HUES6 (cell line): ENCODE measurements around the gene VSIG8.

ENCODE experiments used
- H3K27ac ChIP-seq: 2 replicates; pipeline ENCODE4 v1.7.0; 2013; ENCODE audit warnings: low read depth, mild to moderate bottlenecking, low read length, inconsistent platforms
- H3K27me3 ChIP-seq: 2 replicates; pipeline ENCODE4 v1.6.1; 2013; ENCODE audit warnings: low read length; ENCODE audit not compliant: control insufficient read depth, insufficient read depth
- H3K36me3 ChIP-seq: 2 replicates; pipeline ENCODE4 v1.6.1; 2013; ENCODE audit warnings: low read length; ENCODE audit not compliant: control insufficient read depth, insufficient read depth
- H3K4me1 ChIP-seq: 2 replicates; pipeline ENCODE4 v1.6.1; 2013; ENCODE audit warnings: low read length; ENCODE audit not compliant: control insufficient read depth, insufficient read depth
- H3K4me3 ChIP-seq: 2 replicates; pipeline ENCODE4 v1.5.1; 2013; ENCODE audit warnings: low read depth, low read length
- H3K9ac ChIP-seq: one replicate; pipeline ENCODE4 v1.6.1; 2013; ENCODE audit warnings: mild to moderate bottlenecking, low read length
- H3K9me3 ChIP-seq: 2 replicates; pipeline ENCODE4 v1.6.1; 2013; ENCODE audit warnings: low read depth, low read length; ENCODE audit not compliant: control insufficient read depth, insufficient read depth

Gene VSIG8

DNA sequence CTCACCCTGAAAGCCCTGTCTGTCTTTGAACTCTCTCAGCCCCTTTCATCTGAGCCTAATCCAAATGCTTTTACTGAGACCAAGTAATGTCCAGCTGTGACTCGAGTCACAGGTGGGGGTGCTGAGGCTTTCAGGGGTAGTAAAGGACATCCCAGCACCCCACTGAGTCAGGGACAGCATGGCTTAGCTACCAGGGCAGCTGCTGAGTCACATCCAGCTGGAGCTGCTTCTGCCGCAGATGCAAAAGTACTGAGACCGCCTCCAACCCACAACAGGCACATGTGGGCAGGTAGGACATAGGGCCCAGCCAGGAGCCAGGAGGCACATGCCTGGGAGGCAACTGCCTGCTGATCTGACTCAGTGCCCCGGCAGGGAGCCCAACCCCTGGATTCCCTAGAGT is 6.7 kb upstream of the VSIG8 start:
- Histone ChIP-seq H3K9ac (no peak overlapping the region), H3K4me3 (no peak overlapping the region), H3K9me3 (no peaks in the 10 kb centered on the region), H3K27ac (no peak overlapping the region), H3K27me3 (0 out of 2 replicates have a peak, but pooled peaks cover 5% of the 10 kb centered on the region), H3K36me3 (no peaks in the 10 kb centered on the region), H3K4me1 (peaks cover 16% of the 10 kb centered on the region)

- no peak overlapping the region for H3K27ac ChIP-seq
- no peaks in the 10 kb centered on the region for H3K36me3 ChIP-seq
- H3K9ac ChIP-seq: no peak overlapping the region
- H3K9me3 ChIP-seq: no peaks in the 10 kb centered on the region
- no peak overlapping the region for H3K4me3 ChIP-seq
- H3K4me1 ChIP-seq: peaks cover 16% of the 10 kb centered on the region
- H3K27me3 ChIP-seq: 0 out of 2 replicates have a peak, but pooled peaks cover 5% of the 10 kb centered on the region
These were observed 6.3 kb upstream of the VSIG8 start for GRCh38 chr1:159868766-159869165.

DNA sequence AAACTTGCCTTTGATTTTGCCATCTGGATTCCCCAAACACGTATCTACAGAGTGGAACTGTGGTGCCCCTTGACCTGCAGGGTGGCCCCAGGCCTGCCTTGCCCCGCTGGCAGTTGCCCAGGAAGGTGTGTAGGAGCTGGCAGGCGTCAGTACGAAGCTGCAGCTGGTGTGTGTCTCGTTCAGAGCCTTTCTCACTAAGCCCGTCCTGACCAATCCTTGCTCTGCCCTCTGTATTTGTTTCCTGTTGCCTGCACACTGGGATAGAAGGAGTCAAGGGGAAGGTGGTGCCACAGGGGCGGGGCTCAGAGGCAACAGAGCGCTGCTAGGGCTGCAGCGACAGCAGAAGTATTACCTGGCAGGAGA is 5.2 kb upstream of the VSIG8 start:
- H3K27ac ChIP-seq: no peak overlapping the region
- H3K9ac ChIP-seq: no peak overlapping the region
- no peaks in the 10 kb centered on the region for H3K36me3 ChIP-seq
- H3K4me1 ChIP-seq: peaks cover 16% of the 10 kb centered on the region
- no peaks in the 10 kb centered on the region for H3K9me3 ChIP-seq
- 0 out of 2 replicates have a peak, but pooled peaks cover 4% of the 10 kb centered on the region for H3K27me3 ChIP-seq
- no peak overlapping the region for H3K4me3 ChIP-seq

- Histone ChIP-seq H3K4me1 (peaks cover 16% of the 10 kb centered on the region), H3K36me3 (no peaks in the 10 kb centered on the region), H3K9ac (no peak overlapping the region), H3K27me3 (no peaks in the 10 kb centered on the region), H3K9me3 (no peaks in the 10 kb centered on the region), H3K4me3 (no peak overlapping the region), H3K27ac (no peak overlapping the region)
These were observed 4.6 kb upstream of the VSIG8 start for GRCh38 chr1:159866905-159867663.

DNA sequence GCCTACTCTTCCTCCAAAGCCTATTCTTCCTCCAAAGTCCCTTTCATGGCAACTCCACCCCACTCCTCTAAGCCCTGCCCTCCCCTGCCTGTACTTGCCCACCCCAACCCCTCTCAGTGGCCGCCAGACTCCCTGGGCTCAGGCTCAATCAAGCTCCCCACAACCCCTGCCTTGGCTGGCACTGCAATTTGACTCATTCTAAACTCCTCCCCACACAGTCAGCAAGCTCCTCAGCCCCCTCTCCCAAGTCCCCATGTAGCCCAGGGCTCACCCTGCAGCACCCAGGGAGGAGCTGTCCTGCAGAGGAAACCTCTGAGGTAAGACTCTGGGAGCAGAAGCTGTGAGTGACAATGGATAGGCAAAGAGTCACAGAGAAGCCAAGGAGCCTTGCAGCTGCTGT is 3.6 kb upstream of the VSIG8 start:
- H3K9me3 ChIP-seq: no peaks in the 10 kb centered on the region
- no peak overlapping the region for H3K9ac ChIP-seq
- peaks cover 23% of the 10 kb centered on the region for H3K4me1 ChIP-seq
- H3K27ac ChIP-seq: no peak overlapping the region
- peaks cover 9% of the 10 kb centered on the region; the same call in 1 of the 2 replicates for H3K27me3 ChIP-seq
- H3K4me3 ChIP-seq: no peak overlapping the region
- no peaks in the 10 kb centered on the region for H3K36me3 ChIP-seq

DNA sequence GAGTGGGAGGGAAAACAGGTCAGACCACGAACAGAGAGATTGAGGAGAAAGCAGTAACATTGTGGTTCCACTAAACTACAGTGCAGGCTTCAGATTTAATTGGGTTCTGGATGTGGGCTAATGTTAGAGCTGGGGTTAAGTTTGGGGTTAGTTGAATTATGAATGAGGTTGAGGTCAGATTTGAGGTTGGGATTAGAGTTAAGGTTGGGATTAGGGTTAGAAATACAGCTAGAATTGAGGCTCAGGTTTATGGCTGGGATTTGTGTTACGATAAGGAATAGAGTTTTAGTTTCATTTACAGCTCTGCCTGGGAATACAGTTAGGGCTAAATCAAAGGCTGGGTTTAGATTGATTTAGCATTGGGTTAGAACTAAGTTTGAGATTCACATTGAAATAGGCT is 1.8 kb upstream of the VSIG8 start:
- Histone ChIP-seq H3K27me3 (peaks cover 11% of the 10 kb centered on the region; the same call in 1 of the 2 replicates), H3K36me3 (no peaks in the 10 kb centered on the region), H3K9me3 (no peaks in the 10 kb centered on the region), H3K4me3 (no peak overlapping the region), H3K4me1 (peaks cover 19% of the 10 kb centered on the region), H3K27ac (no peak overlapping the region), H3K9ac (no peak overlapping the region)

DNA sequence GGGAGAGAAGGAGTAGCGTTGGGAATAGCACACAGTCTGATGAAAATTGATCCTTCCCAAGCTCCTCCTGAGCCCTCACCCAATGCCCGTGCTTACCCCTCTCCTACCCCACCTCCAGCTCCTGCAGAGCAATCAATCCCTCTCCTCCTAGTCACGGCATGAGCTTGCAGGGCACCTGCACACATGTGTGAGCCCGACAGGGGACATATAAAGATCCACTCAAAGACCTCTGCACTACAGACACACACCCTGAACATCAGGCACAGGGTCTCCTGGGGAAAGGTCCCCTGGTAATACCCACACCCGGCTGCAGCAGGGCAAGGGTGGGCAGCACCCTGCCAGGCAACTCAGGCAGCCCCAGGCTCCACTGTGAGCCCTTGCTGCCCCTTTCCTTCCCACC is 426 bp downstream of the VSIG8 start:
- H3K9me3 ChIP-seq: no peaks in the 10 kb centered on the region
- H3K27ac ChIP-seq: no peak overlapping the region
- H3K9ac ChIP-seq: no peak overlapping the region
- peaks cover 8% of the 10 kb centered on the region; the same call in 1 of the 2 replicates for H3K4me1 ChIP-seq
- H3K4me3 ChIP-seq: no peak overlapping the region
- H3K27me3 ChIP-seq: peaks cover 14% of the 10 kb centered on the region; the same call in 1 of the 2 replicates
- H3K36me3 ChIP-seq: no peaks in the 10 kb centered on the region

- H3K4me3 ChIP-seq: no peak overlapping the region
- no peaks in the 10 kb centered on the region for H3K36me3 ChIP-seq
- peaks cover 22% of the 10 kb centered on the region for H3K27me3 ChIP-seq
These were observed 1.2 kb downstream of the VSIG8 start for GRCh38 chr1:159861218-159861617.

DNA sequence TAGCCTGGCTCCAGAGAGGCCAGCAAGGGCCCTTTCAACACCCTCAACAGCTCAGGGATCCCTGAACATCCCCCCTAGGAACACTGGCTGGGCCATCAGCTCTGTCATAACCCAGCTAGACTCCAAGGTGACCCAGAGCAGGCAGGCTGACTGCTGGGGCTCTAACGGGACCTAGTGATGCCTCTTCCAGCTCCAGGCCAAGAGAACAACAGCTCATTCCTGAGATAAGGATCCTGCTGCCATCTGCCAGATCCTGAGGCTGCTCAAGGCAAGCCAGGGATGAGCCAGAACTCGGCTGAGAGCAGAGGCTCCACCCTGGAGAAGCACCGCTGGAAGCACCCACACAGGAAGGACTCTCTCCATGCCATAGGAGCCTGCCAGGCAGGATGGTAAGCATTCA is 2.0 kb downstream of the VSIG8 start:
- H3K27ac ChIP-seq: no peak overlapping the region
- no peak overlapping the region for H3K4me3 ChIP-seq
- H3K9ac ChIP-seq: no peak overlapping the region
- H3K27me3 ChIP-seq: peaks cover 30% of the 10 kb centered on the region
- H3K36me3 ChIP-seq: no peaks in the 10 kb centered on the region
- H3K4me1 ChIP-seq: peaks cover 8% of the 10 kb centered on the region; the same call in 1 of the 2 replicates
- no peaks in the 10 kb centered on the region for H3K9me3 ChIP-seq

More at GRCh38 chr1:159861218-159861617, 1.2 kb downstream of the VSIG8 start:
- no peak overlapping the region for H3K9ac ChIP-seq
- no peak overlapping the region for H3K27ac ChIP-seq
- no peaks in the 10 kb centered on the region for H3K9me3 ChIP-seq
- peaks cover 8% of the 10 kb centered on the region; the same call in 1 of the 2 replicates for H3K4me1 ChIP-seq

- no peak overlapping the region for H3K4me3 ChIP-seq
- H3K27me3 ChIP-seq: peaks cover 36% of the 10 kb centered on the region
- H3K4me1 ChIP-seq: peaks cover 8% of the 10 kb centered on the region; the same call in 1 of the 2 replicates
- no peak overlapping the region for H3K9ac ChIP-seq
- H3K9me3 ChIP-seq: no peaks in the 10 kb centered on the region
- no peaks in the 10 kb centered on the region for H3K36me3 ChIP-seq
- no peak overlapping the region for H3K27ac ChIP-seq
These were observed 2.6 kb downstream of the VSIG8 start for GRCh38 chr1:159859767-159860322.

DNA sequence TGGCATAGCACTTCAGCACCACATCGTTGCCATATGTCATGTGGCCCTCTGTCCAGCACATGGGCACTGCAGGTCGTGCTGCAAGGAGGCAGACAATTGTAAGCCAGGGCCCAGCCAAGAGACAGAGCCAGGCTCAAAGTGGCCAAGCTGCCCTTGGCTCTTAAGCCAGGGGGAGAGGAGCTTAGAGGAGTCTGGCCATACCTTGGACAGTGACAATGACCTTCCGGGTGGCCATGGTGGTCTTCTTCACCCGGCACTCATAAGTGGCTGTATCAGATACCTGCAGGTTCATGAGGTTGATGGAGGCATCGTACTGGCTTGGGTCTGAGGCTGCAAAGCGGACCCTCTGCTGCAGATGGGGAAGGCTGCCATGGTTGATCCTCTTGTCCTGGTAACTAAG is 4.6 kb downstream of the VSIG8 start:
- Histone ChIP-seq H3K9me3 (no peaks in the 10 kb centered on the region), H3K9ac (no peak overlapping the region), H3K4me3 (no peak overlapping the region), H3K27me3 (peaks cover 56% of the 10 kb centered on the region), H3K36me3 (no peaks in the 10 kb centered on the region), H3K27ac (no peak overlapping the region), H3K4me1 (peaks cover 13% of the 10 kb centered on the region; the same call in 1 of the 2 replicates)
